Gastrocnemius medialis (tissue), 4 donors: ENCODE data around the gene CXCL12.

Experiments
- POLR2A ChIP-seq, 2 donors: fragments of 450-650 bp; IDR thresholded peaks; one replicate each; pipeline ENCODE4 v1.6.1; 2017; ENCODE audit warnings: antibody characterized with exemption in 2 of 2, mild to moderate bottlenecking in 2 of 2, moderate library complexity in 2 of 2
- TF ChIP-seq, protein P1 (sequence below), 5 experiments: fragments of 450-650 bp in 3 of 5; fragments of 200-600 bp in 2 of 5; sonication (generic) in 2 of 5; IDR thresholded peaks in 4 of 5; conservative IDR thresholded peaks in 1 of 5; 1 replicate in 4 of 5; 2 replicates in 1 of 5; pipeline ENCODE4 v1.5.1; 2016 to 2019; ENCODE audit warnings: antibody characterized with exemption in 5 of 5, mild to moderate bottlenecking in 3 of 5, moderate library complexity in 3 of 5

GRCh38 chr10:44344727-44345126 lies 40.2 kb downstream of the CXCL12 start:
- TF ChIP-seq POLR2A (IDR thresholded peaks at IDR 0.05) = no peak
- TF ChIP-seq, protein P1, sequence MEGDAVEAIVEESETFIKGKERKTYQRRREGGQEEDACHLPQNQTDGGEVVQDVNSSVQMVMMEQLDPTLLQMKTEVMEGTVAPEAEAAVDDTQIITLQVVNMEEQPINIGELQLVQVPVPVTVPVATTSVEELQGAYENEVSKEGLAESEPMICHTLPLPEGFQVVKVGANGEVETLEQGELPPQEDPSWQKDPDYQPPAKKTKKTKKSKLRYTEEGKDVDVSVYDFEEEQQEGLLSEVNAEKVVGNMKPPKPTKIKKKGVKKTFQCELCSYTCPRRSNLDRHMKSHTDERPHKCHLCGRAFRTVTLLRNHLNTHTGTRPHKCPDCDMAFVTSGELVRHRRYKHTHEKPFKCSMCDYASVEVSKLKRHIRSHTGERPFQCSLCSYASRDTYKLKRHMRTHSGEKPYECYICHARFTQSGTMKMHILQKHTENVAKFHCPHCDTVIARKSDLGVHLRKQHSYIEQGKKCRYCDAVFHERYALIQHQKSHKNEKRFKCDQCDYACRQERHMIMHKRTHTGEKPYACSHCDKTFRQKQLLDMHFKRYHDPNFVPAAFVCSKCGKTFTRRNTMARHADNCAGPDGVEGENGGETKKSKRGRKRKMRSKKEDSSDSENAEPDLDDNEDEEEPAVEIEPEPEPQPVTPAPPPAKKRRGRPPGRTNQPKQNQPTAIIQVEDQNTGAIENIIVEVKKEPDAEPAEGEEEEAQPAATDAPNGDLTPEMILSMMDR (IDR thresholded peaks at IDR 0.05 in 4 of 5, conservative IDR thresholded peaks at IDR 0.05 in 1 of 5) = no peak
